HG02763 (cell line): ENCODE measurements around the gene NUP214.
"Not testable (repeated sequence)": the region's sequence is repeated elsewhere in the genome, so short reads cannot be mapped to it uniquely, and the experiment has no call there.

ENCODE experiments used
- ATAC-seq: cut with Tn5 transposase; IDR thresholded peaks from one replicate; pipeline ENCODE4 v1.9.1; 2021; ENCODE audit warnings: mild to moderate bottlenecking, moderate library complexity; ENCODE audit not compliant: unreplicated experiment

NUP214 gene

GRCh38 chr9:131257266-131258025 lies 132.1 kb downstream of the NUP214 start:
- no peak for ATAC-seq

GRCh38 chr9:131258186-131258585 lies 132.8 kb downstream of the NUP214 start:
- ATAC-seq: no peak

- ATAC-seq: no peak
Observed at GRCh38 chr9:131258698-131259431, 133.5 kb downstream of the NUP214 start.

GRCh38 chr9:131259432-131259898 lies 134.1 kb downstream of the NUP214 start:
- ATAC-seq: no peak

- ATAC-seq: no peak
Observed at GRCh38 chr9:131259916-131260597, 134.7 kb downstream of the NUP214 start.

- no peak for ATAC-seq
Observed at GRCh38 chr9:131260751-131261452, 135.5 kb downstream of the NUP214 start.

- no peak for ATAC-seq
Observed at GRCh38 chr9:131262327-131263032, 137.1 kb downstream of the NUP214 start.

GRCh38 chr9:131263033-131263343 lies 137.6 kb downstream of the NUP214 start:
- not testable (repeated sequence) for ATAC-seq

- no peak for ATAC-seq
Observed at GRCh38 chr9:131263701-131264100, 138.3 kb downstream of the NUP214 start.

- ATAC-seq: no peak
Observed at GRCh38 chr9:131264231-131264630, 138.8 kb downstream of the NUP214 start.

- ATAC-seq: no peak
Observed at GRCh38 chr9:131266266-131267229, 141.2 kb downstream of the NUP214 start.

GRCh38 chr9:131270171-131271015 lies 145.0 kb downstream of the NUP214 start:
- no peak for ATAC-seq

- ATAC-seq: not testable (repeated sequence)
Observed at GRCh38 chr9:131271016-131271273, 145.6 kb downstream of the NUP214 start.

- no peak for ATAC-seq
Observed at GRCh38 chr9:131271506-131271931, 146.1 kb downstream of the NUP214 start.

GRCh38 chr9:131272212-131272611 lies 146.8 kb downstream of the NUP214 start:
- no peak for ATAC-seq

GRCh38 chr9:131273146-131273855 lies 147.9 kb downstream of the NUP214 start:
- ATAC-seq: no peak

- no peak for ATAC-seq
Observed at GRCh38 chr9:131273856-131274673, 148.7 kb downstream of the NUP214 start.
